ENCODE results near the gene CD300LG. TPM values are rescaled to one million over a fixed set of nuclear protein-coding genes. Genes with fewer than 3 reads are reported as not detected.

CD300LG gene
- total RNA-seq, 1 experiment from 2014 or later: not detected

DNA sequence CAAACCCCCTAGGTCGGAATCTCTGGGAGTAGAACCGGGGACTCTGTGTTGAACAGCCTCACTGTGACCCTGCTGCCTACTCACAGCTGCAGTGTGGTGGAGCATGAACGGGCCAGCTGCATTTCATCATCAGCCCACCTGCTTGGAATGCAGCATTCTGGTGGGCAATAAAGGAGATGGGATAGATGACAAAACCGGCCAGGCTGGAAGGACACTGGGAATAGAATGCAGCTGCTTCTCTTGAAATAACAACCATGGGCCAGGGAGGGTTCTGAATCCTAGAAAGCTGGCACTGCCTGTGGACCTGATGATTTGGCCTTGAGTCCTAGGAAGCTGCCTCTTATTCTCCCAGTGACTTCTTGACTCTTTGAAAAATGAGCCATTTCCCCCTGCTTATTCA lies 43.2 kb upstream of the CD300LG start:
- Histone ChIP-seq H4K20me1 (ENCODE audit: insufficient read depth) (no peaks in the 10 kb centered on the region), H3K9me3 (ENCODE audit: control insufficient read depth in 1 of 2, insufficient read depth in 1 of 2, low read depth in 1 of 2, low read length in 2 of 2) (no peaks in the 10 kb centered on the region), H3K79me2 (ENCODE audit: insufficient read depth, low read length) (no peaks in the 10 kb centered on the region), H3K9ac (ENCODE audit: low read length) (no peak overlapping the region), H2AFZ (ENCODE audit: low read depth, low read length, poor library complexity, severe bottlenecking) (no peak overlapping the region), H3K4me2 (ENCODE audit: low read length) (no peak overlapping the region), H3K4me1 (ENCODE audit: control insufficient read depth in 1 of 2, insufficient read depth in 2 of 2, low read length in 2 of 2) (no peaks in the 10 kb centered on the region), H3K27me3 (ENCODE audit: insufficient read depth, low read length) (no peaks in the 10 kb centered on the region), H3K4me3 (replicated peaks in 1 of 2; ENCODE audit: low read depth in 1 of 2, low read length in 2 of 2) (no peak overlapping the region), H3K27ac (ENCODE audit: low read depth, low read length) (no peak overlapping the region), H3K9me2 (ENCODE audit: insufficient read depth) (no peaks in the 10 kb centered on the region), H3K36me3 (ENCODE audit: control insufficient read depth in 1 of 2, insufficient read depth in 2 of 2, low read length in 2 of 2) (peaks cover 2 to 25% of the 10 kb centered on the region in 2 experiments; a peak in 2 of 4 replicates)
- intact Hi-C loops (cut with micrococcal nuclease): no loop called here
- TF ChIP-seq POLR2A (IDR thresholded peaks at IDR 0.05; ENCODE audit: borderline replicate concordance, extremely low read depth, insufficient read depth, insufficient read length) (no peak), YY1 (IDR thresholded peaks at IDR 0.05; ENCODE audit: extremely low read depth, insufficient replicate concordance, low read depth, low read length) (no peak), CEBPB (IDR thresholded peaks at IDR 0.05; ENCODE audit: low read depth) (no peak), JUND (IDR thresholded peaks at IDR 0.05) (no peak), RAD21 (IDR thresholded peaks at IDR 0.05; ENCODE audit: low read depth) (no peak), EZH2 (IDR thresholded peaks at IDR 0.05) (no peak), TCF7L2 (IDR thresholded peaks at IDR 0.05; ENCODE audit: borderline replicate concordance, extremely low read depth, insufficient read depth, insufficient read length) (no peak), REST (IDR thresholded peaks at IDR 0.05; ENCODE audit: low read depth) (no peak), FOSL1 (IDR thresholded peaks at IDR 0.05; ENCODE audit: low read depth) (no peak), EGR1 (IDR thresholded peaks at IDR 0.05; ENCODE audit: low read depth) (no peak), ELF1 (IDR thresholded peaks at IDR 0.05; ENCODE audit: borderline replicate concordance, low read depth) (no peak), SIN3A (IDR thresholded peaks at IDR 0.05; ENCODE audit: low read depth) (no peak), SP1 (IDR thresholded peaks at IDR 0.05; ENCODE audit: low read depth) (no peak), SRF (IDR thresholded peaks at IDR 0.05; ENCODE audit: low read depth) (no peak), ZFX (IDR thresholded peaks at IDR 0.05) (no peak), CBX3 (IDR thresholded peaks at IDR 0.05; ENCODE audit: low read depth) (no peak)
- TF ChIP-seq, protein P1, sequence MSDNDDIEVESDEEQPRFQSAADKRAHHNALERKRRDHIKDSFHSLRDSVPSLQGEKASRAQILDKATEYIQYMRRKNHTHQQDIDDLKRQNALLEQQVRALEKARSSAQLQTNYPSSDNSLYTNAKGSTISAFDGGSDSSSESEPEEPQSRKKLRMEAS (IDR thresholded peaks at IDR 0.05): no peak
- TF ChIP-seq, protein P2, sequence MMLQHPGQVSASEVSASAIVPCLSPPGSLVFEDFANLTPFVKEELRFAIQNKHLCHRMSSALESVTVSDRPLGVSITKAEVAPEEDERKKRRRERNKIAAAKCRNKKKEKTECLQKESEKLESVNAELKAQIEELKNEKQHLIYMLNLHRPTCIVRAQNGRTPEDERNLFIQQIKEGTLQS (IDR thresholded peaks at IDR 0.05): no peak
- TF ChIP-seq, protein P3, sequence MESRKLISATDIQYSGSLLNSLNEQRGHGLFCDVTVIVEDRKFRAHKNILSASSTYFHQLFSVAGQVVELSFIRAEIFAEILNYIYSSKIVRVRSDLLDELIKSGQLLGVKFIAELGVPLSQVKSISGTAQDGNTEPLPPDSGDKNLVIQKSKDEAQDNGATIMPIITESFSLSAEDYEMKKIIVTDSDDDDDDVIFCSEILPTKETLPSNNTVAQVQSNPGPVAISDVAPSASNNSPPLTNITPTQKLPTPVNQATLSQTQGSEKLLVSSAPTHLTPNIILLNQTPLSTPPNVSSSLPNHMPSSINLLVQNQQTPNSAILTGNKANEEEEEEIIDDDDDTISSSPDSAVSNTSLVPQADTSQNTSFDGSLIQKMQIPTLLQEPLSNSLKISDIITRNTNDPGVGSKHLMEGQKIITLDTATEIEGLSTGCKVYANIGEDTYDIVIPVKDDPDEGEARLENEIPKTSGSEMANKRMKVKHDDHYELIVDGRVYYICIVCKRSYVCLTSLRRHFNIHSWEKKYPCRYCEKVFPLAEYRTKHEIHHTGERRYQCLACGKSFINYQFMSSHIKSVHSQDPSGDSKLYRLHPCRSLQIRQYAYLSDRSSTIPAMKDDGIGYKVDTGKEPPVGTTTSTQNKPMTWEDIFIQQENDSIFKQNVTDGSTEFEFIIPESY (IDR thresholded peaks at IDR 0.05; ENCODE audit: extremely low read depth, insufficient replicate concordance, low read length): no peak
- no TSS peak for BruUV-seq (replicated peaks)
- CTCF ChIA-PET: interaction anchor here (1.1 kb wide), 1 partner anchor 13 kb away, joined by 3 read pairs; no protein-coding TSS in a partner anchor
- POLR2A ChIA-PET: no interaction called here
- ATAC-seq (no peak), DNase-seq (ENCODE audit: low read depth, low spot score) (no peak)
- RAD21 ChIA-PET (ENCODE audit: low non-redundant PET in 1 of 2, low total read pairs in 2 of 2, uncharacterized antibody in 2 of 2, unreplicated experiment in 2 of 2): no interaction called here
